SK-N-SH (cell line): ENCODE measurements around the gene IGF2. TPM values are rescaled to one million over a fixed set of nuclear protein-coding genes. Genes with fewer than 3 reads are reported as not detected.

Source experiments
- CTCF ChIA-PET: fragments of 300-600, 350-600 bp; formaldehyde crosslinking; extraction: SDS; loops from one replicate; lab custom pipeline; 2021; lab: Yijun Ruan, JAX
- POLR2A ChIA-PET: fragments of 350-600 bp; sonication (Branson Sonifier 250); formaldehyde crosslinking; extraction: SDS; loops from one replicate; lab custom pipeline; 2020; ENCODE audit warnings: antibody characterized with exemption, inconsistent platforms; lab: Yijun Ruan, JAX
- DNase-seq: peaks from one replicate; pipeline ENCODE4 v3.0.0; 2012
- H2AFZ ChIP-seq: fragments of 200-600 bp; sonication (generic); 2 replicates; pipeline ENCODE4 v1.8.1; 2016; ENCODE audit warnings: antibody characterized with exemption, mild to moderate bottlenecking, low read depth
- H3F3A ChIP-seq: fragments of 200-600 bp; sonication (generic); replicated peaks from 2 replicates; pipeline ENCODE3; 2016; ENCODE audit warnings: antibody characterized with exemption, mild to moderate bottlenecking; ENCODE audit not compliant: insufficient read depth
- H3K27ac ChIP-seq, 2 experiments: fragments of 200-500 bp in 1 of 2; fragments of 200-600 bp in 1 of 2; sonication (Bioruptor generic) in 1 of 2; sonication (generic), shearing (Covaris generic) in 1 of 2; 2 replicates each; pipeline versions ENCODE4 v1.5.1 to v1.6.1; 2014 to 2016; ENCODE audit warnings: low read depth in 2 of 2, inconsistent platforms in 1 of 2, low read length in 1 of 2, mild to moderate bottlenecking in 1 of 2, mixed read lengths in 1 of 2
- H3K27me3 ChIP-seq: fragments of 200-600 bp; sonication (generic), shearing (Covaris generic); 2 replicates; pipeline ENCODE4 v1.6.1; 2016; ENCODE audit warnings: mixed run types; ENCODE audit not compliant: insufficient read depth
- H3K36me3 ChIP-seq, 2 experiments: fragments of 200-500 bp in 1 of 2; fragments of 200-600 bp in 1 of 2; sonication (Bioruptor generic) in 1 of 2; sonication (generic) in 1 of 2; replicated peaks in 1 of 2; 2 replicates each; pipeline versions ENCODE3 to v1.5.1; 2014 to 2016; ENCODE audit warnings: low read length in 1 of 2, mild to moderate bottlenecking in 1 of 2; ENCODE audit not compliant: insufficient read depth in 2 of 2, control insufficient read depth in 1 of 2
- H3K4me1 ChIP-seq, 2 experiments: fragments of 200-500 bp in 1 of 2; fragments of 200-600 bp in 1 of 2; sonication (Bioruptor generic) in 1 of 2; sonication (generic), shearing (Covaris generic) in 1 of 2; 2 replicates each; pipeline versions ENCODE4 v1.5.1 to v1.6.1; 2014 to 2016; ENCODE audit warnings: low read depth in 1 of 2, low read length in 1 of 2, mixed run types in 1 of 2; ENCODE audit not compliant: insufficient read depth in 2 of 2, control insufficient read depth in 1 of 2
- H3K4me2 ChIP-seq: fragments of 200-600 bp; sonication (generic), shearing (Covaris generic); 2 replicates; pipeline ENCODE4 v1.6.1; 2017; ENCODE audit warnings: mixed run types
- H3K4me3 ChIP-seq, 2 experiments: fragments of 200-500 bp in 1 of 2; fragments of 200-600 bp in 1 of 2; sonication (Bioruptor generic) in 1 of 2; sonication (generic), shearing (Covaris generic) in 1 of 2; 2 replicates each; pipeline versions ENCODE4 v1.5.1 to v1.8.1; 2014 to 2016; ENCODE audit warnings: low read depth in 2 of 2, inconsistent platforms in 1 of 2, low read length in 1 of 2, mild to moderate bottlenecking in 1 of 2, mixed read lengths in 1 of 2, moderate library complexity in 1 of 2
- H3K79me2 ChIP-seq: fragments of 200-600 bp; sonication (generic); 2 replicates; pipeline ENCODE4 v1.8.1; 2017; ENCODE audit warnings: mild to moderate bottlenecking; ENCODE audit not compliant: insufficient read depth
- H3K9ac ChIP-seq: fragments of 200-600 bp; sonication (generic); 2 replicates; pipeline ENCODE4 v1.6.1; 2017; ENCODE audit warnings: mixed run types
- H3K9me2 ChIP-seq: fragments of 200-600 bp; sonication (generic); 2 replicates; pipeline ENCODE4 v1.6.1; 2017; ENCODE audit warnings: mixed run types
- H3K9me3 ChIP-seq: fragments of 200-600 bp; sonication (generic); 2 replicates; pipeline ENCODE4 v1.6.1; 2017; ENCODE audit warnings: mixed run types, mild to moderate bottlenecking, moderate library complexity
- H4K20me1 ChIP-seq: fragments of 200-600 bp; sonication (generic); 2 replicates; pipeline ENCODE4 v1.6.1; 2017; ENCODE audit warnings: mild to moderate bottlenecking, mixed run types; ENCODE audit not compliant: insufficient read depth
- CHD2 ChIP-seq: fragments of 150-350 bp; IDR thresholded peaks from 2 replicates; pipeline ENCODE4 v1.6.1; 2018; ENCODE audit warnings: low read length; ENCODE audit not compliant: partially characterized antibody
- ELF1 ChIP-seq: IDR thresholded peaks from 2 replicates; pipeline ENCODE4 v1.4.0; 2012
- EP300 ChIP-seq, 2 experiments: IDR thresholded peaks; 2 replicates each; pipeline versions ENCODE4 v1.4.0 to v1.6.1; 2012; ENCODE audit warnings: borderline replicate concordance in 1 of 2, low read depth in 1 of 2, low read length in 1 of 2
- FOXM1 ChIP-seq: IDR thresholded peaks from 2 replicates; pipeline ENCODE4 v1.4.0; 2012; ENCODE audit warnings: low read depth, mild to moderate bottlenecking
- MEF2A ChIP-seq: IDR thresholded peaks from 2 replicates; pipeline ENCODE4 v1.4.0; 2012; ENCODE audit warnings: low read depth, borderline replicate concordance
- MXI1 ChIP-seq: IDR thresholded peaks from 2 replicates; pipeline ENCODE4 v1.6.1; 2012; ENCODE audit warnings: mild to moderate bottlenecking, low read depth, low read length, improper control_type of control experiment
- NRF1 ChIP-seq: IDR thresholded peaks from 2 replicates; pipeline ENCODE4 v1.6.1; 2012; ENCODE audit warnings: low read depth, mild to moderate bottlenecking, low read length
- PBX3 ChIP-seq: IDR thresholded peaks from 2 replicates; pipeline ENCODE4; 2012
- RAD21 ChIP-seq: IDR thresholded peaks from 2 replicates; pipeline ENCODE4 v1.6.1; 2012; ENCODE audit warnings: mild to moderate bottlenecking, low read length
- REST ChIP-seq: IDR thresholded peaks from 2 replicates; pipeline ENCODE4 v1.6.1; 2012; ENCODE audit warnings: mild to moderate bottlenecking, low read depth, low read length, moderate library complexity
- TEAD4 ChIP-seq: IDR thresholded peaks from 2 replicates; pipeline ENCODE4 v1.4.0; 2012; ENCODE audit warnings: mild to moderate bottlenecking, borderline replicate concordance; ENCODE audit not compliant: insufficient read depth
- WGBS: methylation state at CpG from one replicate; pipeline ENCODE4 v1.1.6; 2017; ENCODE audit warnings: low lambda C conversion rate; 5-methylcytosine and 5-hydroxymethylcytosine counted together
- polyA plus RNA-seq, 3 experiments: library from polyadenylated mRNA; depleted of rRNA; stranded (reverse); fragments of >200 nt; gene quantifications; 2 replicates each; pipeline ENCODE4 v1.2.3, GENCODE V29; 2012
- TF ChIP-seq, protein P1 (sequence below): IDR thresholded peaks from 2 replicates; pipeline ENCODE4 v1.4.0; 2012; ENCODE audit warnings: low read depth, borderline replicate concordance
- TF ChIP-seq, protein P2 (sequence below): IDR thresholded peaks from 2 replicates; pipeline ENCODE4 v1.4.0; 2012; ENCODE audit warnings: low read depth, borderline replicate concordance
- TF ChIP-seq, protein P3 (sequence below): fragments of 150-350 bp; IDR thresholded peaks from 2 replicates; pipeline ENCODE4 v1.6.1; 2017; ENCODE audit warnings: antibody characterized with exemption, low read length, low read depth, borderline replicate concordance
- TF ChIP-seq, protein P4 (sequence below): IDR thresholded peaks from 2 replicates; pipeline ENCODE4 v1.4.0; 2012; ENCODE audit warnings: low read depth

Gene IGF2
- polyA plus RNA-seq, 1 of the 3 experiments (the other 2 are of a cell fraction): 0.05 TPM

GRCh38 chr11:2166091-2166851 lies 27.1 kb upstream of the IGF2 start:
- peaks cover 0 to 44% of the 10 kb centered on the region in 2 experiments; a peak in 1 of 4 replicates for H3K4me1 ChIP-seq
- no peaks in the 10 kb centered on the region for H3F3A ChIP-seq
- no peak overlapping the region for H3K4me3 ChIP-seq
- POLR2A ChIA-PET: no interaction called here
- no peaks in the 10 kb centered on the region for H3K36me3 ChIP-seq
- no peaks in the 10 kb centered on the region for H3K9me3 ChIP-seq
- no peaks in the 10 kb centered on the region for H3K27me3 ChIP-seq
- H3K9ac ChIP-seq: no peak overlapping the region
- H2AFZ ChIP-seq: no peak overlapping the region
- no peaks in the 10 kb centered on the region for H4K20me1 ChIP-seq
- TF ChIP-seq, protein P1, sequence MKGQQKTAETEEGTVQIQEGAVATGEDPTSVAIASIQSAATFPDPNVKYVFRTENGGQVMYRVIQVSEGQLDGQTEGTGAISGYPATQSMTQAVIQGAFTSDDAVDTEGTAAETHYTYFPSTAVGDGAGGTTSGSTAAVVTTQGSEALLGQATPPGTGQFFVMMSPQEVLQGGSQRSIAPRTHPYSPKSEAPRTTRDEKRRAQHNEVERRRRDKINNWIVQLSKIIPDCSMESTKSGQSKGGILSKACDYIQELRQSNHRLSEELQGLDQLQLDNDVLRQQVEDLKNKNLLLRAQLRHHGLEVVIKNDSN: no peak
- no peak for TF ChIP-seq CHD2
- TF ChIP-seq EP300 (IDR thresholded peaks at IDR 0.05; ENCODE audit: borderline replicate concordance in 1 of 2, low read depth in 1 of 2, low read length in 1 of 2): no peak
- TF ChIP-seq, protein P2, sequence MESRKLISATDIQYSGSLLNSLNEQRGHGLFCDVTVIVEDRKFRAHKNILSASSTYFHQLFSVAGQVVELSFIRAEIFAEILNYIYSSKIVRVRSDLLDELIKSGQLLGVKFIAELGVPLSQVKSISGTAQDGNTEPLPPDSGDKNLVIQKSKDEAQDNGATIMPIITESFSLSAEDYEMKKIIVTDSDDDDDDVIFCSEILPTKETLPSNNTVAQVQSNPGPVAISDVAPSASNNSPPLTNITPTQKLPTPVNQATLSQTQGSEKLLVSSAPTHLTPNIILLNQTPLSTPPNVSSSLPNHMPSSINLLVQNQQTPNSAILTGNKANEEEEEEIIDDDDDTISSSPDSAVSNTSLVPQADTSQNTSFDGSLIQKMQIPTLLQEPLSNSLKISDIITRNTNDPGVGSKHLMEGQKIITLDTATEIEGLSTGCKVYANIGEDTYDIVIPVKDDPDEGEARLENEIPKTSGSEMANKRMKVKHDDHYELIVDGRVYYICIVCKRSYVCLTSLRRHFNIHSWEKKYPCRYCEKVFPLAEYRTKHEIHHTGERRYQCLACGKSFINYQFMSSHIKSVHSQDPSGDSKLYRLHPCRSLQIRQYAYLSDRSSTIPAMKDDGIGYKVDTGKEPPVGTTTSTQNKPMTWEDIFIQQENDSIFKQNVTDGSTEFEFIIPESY: no peak
- no peak for TF ChIP-seq ELF1
- no peak for TF ChIP-seq MEF2A
- TF ChIP-seq REST: no peak
- no peak for TF ChIP-seq FOXM1
- no peak for TF ChIP-seq TEAD4
- TF ChIP-seq, protein P3, sequence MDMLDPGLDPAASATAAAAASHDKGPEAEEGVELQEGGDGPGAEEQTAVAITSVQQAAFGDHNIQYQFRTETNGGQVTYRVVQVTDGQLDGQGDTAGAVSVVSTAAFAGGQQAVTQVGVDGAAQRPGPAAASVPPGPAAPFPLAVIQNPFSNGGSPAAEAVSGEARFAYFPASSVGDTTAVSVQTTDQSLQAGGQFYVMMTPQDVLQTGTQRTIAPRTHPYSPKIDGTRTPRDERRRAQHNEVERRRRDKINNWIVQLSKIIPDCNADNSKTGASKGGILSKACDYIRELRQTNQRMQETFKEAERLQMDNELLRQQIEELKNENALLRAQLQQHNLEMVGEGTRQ: no peak
- no peak for TF ChIP-seq PBX3
- no peak for TF ChIP-seq NRF1
- no peak for TF ChIP-seq RAD21
- TF ChIP-seq MXI1: no peak
- TF ChIP-seq, protein P4, sequence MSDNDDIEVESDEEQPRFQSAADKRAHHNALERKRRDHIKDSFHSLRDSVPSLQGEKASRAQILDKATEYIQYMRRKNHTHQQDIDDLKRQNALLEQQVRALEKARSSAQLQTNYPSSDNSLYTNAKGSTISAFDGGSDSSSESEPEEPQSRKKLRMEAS: no peak
- TF ChIP-seq, all 33 proteins: peak for 0
- Histone ChIP-seq H3K27ac (no peak overlapping the region), H3K79me2 (no peaks in the 10 kb centered on the region), H3K4me2 (no peak overlapping the region), H3K9me2 (no peaks in the 10 kb centered on the region)
- WGBS: 51% methylated on average over 3 of the region's 70 CpGs
- no peak for DNase-seq
- CTCF ChIA-PET: interaction anchor here (1.4 to 14.7 kb wide), 3 partner anchors 11 to 334 kb away, joined by 5 to 253 read pairs (median 13); partner anchors contain the start of gene INS
